HEK293T (cell line): ENCODE data around the gene ATP11A.

ENCODE experiments used
- CTCF ChIA-PET: fragments of 350-600 bp; formaldehyde crosslinking; extraction: SDS; loops from one replicate; lab custom pipeline; 2021; ENCODE audit warnings: antibody characterized with exemption, inconsistent platforms; lab: Yijun Ruan, JAX
- POLR2A ChIA-PET: fragments of 350-600 bp; formaldehyde crosslinking; extraction: SDS; loops from one replicate; lab custom pipeline; 2020; ENCODE audit warnings: antibody characterized with exemption, inconsistent platforms; lab: Yijun Ruan, JAX
- DNase-seq: peaks from one replicate; pipeline ENCODE4 v3.0.0; 2012; ENCODE audit warnings: mixed read lengths; ENCODE audit errors: extremely low spot score
- ARNT ChIP-seq: fragments of 450-650 bp; IDR thresholded peaks from 2 replicates; pipeline ENCODE4 v1.6.1; 2017; ENCODE audit warnings: mild to moderate bottlenecking
- BHLHE40 ChIP-seq: fragments of 450-650 bp; IDR thresholded peaks from 2 replicates; pipeline ENCODE4 v1.6.1; 2016; ENCODE audit warnings: mild to moderate bottlenecking, moderate library complexity, borderline replicate concordance
- CTBP1 ChIP-seq: fragments of 450-650 bp; IDR thresholded peaks from 2 replicates; pipeline ENCODE4 v1.6.1; 2016; ENCODE audit warnings: borderline replicate concordance
- ELF4 ChIP-seq: fragments of 450-650 bp; IDR thresholded peaks from 2 replicates; pipeline ENCODE4 v1.6.1; 2017; ENCODE audit warnings: antibody characterized with exemption
- FOXA1 ChIP-seq: fragments of 450-650 bp; IDR thresholded peaks from 2 replicates; pipeline ENCODE4 v1.6.1; 2016; ENCODE audit warnings: mild to moderate bottlenecking
- FOXK2 ChIP-seq: fragments of 450-650 bp; IDR thresholded peaks from 2 replicates; pipeline ENCODE4 v1.6.1; 2016; ENCODE audit warnings: mild to moderate bottlenecking
- FOXM1 ChIP-seq: fragments of 450-650 bp; IDR thresholded peaks from 2 replicates; pipeline ENCODE4 v1.6.1; 2017; ENCODE audit warnings: mild to moderate bottlenecking, borderline replicate concordance
- HDGF ChIP-seq: fragments of 450-650 bp; IDR thresholded peaks from 2 replicates; pipeline ENCODE4 v1.6.1; 2017; ENCODE audit warnings: antibody characterized with exemption, borderline replicate concordance
- L3MBTL2 ChIP-seq: fragments of 450-650 bp; conservative IDR thresholded peaks from 2 replicates; pipeline ENCODE4 v1.6.1; 2016; ENCODE audit warnings: mild to moderate bottlenecking
- LEF1 ChIP-seq: fragments of 450-650 bp; IDR thresholded peaks from 2 replicates; pipeline ENCODE4 v1.6.1; 2017; ENCODE audit warnings: mild to moderate bottlenecking, borderline replicate concordance
- NFRKB ChIP-seq: fragments of 450-650 bp; IDR thresholded peaks from 2 replicates; pipeline ENCODE4 v1.6.1; 2016; ENCODE audit warnings: mild to moderate bottlenecking, moderate library complexity
- SP1 ChIP-seq: fragments of 450-650 bp; IDR thresholded peaks from 2 replicates; pipeline ENCODE4 v1.6.1; 2017
- SUZ12 ChIP-seq: fragments of 450-650 bp; IDR thresholded peaks from 2 replicates; pipeline ENCODE4 v1.6.1; 2016; ENCODE audit warnings: mild to moderate bottlenecking
- TARDBP ChIP-seq: fragments of 450-650 bp; IDR thresholded peaks from 2 replicates; pipeline ENCODE4 v1.6.1; 2016
- ZNF384 ChIP-seq: fragments of 450-650 bp; IDR thresholded peaks from 2 replicates; pipeline ENCODE4 v1.6.1; 2016
- TF ChIP-seq, protein P1 (sequence below): fragments of 450-650 bp; IDR thresholded peaks from 2 replicates; pipeline ENCODE4 v1.6.1; 2016

Gene ATP11A

DNA sequence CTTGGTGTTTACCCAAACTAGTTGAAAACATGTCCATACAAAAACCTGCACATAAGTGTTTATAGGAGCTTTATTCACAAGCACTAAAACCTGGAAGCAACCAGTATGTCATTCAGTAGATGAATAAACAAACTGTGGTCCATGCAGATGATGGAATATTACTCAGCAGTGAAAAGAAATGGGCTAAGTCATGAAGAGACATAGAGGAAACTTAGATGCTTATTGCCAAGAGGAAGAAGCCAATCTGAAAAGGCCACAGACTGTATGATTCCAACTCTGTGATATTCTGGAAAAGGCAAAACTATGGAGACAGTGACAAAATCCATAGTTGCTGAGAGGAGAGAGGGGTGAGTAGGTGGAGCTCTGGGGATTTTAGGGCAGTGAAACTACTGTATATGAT lies 240.4 kb downstream of the ATP11A start:
- ChIA-PET CTCF (interaction anchor here (1.0 kb wide), 1 partner anchor 13 kb away, joined by 3 read pairs; no protein-coding TSS in a partner anchor), POLR2A (no interaction called here)
- no peak for TF ChIP-seq SP1
- DNase-seq: no peak

DNA sequence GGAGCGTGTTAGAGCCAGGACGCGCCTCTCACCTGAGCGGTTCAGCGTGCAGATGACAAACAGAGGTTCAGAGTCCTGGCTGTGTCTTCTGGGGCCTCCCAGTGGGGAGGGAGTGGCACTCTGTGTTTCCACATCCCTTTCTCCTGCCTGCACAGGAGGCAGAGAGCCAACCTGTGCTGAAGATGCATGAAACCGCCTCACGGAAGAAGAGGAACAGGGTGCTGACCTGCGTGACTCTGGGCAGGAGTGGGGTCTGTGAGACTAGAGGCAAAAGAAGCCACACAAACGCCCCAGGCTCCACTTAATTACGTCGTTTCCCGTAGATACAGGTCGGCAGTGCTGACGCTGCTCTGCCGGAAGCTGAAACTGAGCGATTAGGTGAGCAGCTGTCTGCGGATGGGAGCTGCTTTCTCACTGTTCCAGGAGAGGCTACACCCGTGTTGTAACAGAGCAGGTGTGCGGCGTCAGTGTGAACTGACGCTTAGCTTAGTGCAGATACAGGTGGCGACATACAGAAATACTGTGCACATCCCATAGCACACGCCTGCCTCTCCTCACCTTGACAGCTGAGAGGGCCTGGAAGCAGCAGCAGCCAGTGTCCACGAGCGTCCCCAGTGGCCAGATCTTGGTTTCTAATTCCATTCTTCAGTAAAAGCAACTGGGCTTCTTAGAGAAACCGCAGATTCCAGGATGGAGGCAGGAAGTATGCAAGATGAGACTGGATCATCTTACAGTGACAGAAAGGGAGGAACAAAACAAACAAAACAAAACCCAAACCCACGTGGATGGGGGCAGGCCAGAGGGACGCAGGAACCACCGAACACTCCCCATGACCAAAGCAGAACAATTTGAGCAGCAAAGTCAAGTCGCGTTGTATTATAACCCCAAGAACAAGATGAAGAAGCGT lies 241.4 kb downstream of the ATP11A start:
- peak; percentile 61 for DNase-seq
- ChIA-PET POLR2A (no interaction called here), CTCF (interaction anchor here (0.5 to 2.2 kb wide), 12 partner anchors 9 to 291 kb away, joined by 3 to 9 read pairs (median 4); no protein-coding TSS in a partner anchor)
- TF ChIP-seq SP1 (no peak), FOXM1 (no peak), TARDBP (no peak), SUZ12 (no peak), NFRKB (no peak)

DNA sequence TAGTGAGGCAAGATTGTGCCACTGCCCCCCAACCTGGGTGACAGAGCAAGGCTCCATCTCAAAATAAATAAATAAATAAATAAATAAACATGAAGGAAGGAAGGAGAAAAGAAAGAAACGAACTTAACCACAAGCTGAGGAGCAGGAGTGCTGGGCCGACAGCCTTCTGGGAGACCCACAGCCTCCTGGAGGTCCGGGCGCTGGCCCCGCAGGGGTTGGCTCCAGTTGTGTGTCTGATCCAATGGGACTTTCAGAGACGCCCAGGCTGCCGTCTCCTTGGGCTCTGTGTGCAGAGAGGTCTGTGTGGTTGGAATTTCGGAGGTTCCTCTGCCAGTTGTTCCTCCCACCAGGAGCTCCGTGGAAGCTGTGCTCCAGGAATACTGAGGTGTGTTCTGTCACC lies 243.1 kb downstream of the ATP11A start:
- POLR2A ChIA-PET: no interaction called here
- CTCF ChIA-PET: interaction anchor here (1.6 to 2.2 kb wide), 3 partner anchors 10 to 59 kb away, joined by 4 to 9 read pairs (median 8); no protein-coding TSS in a partner anchor
- TF ChIP-seq SUZ12: no peak
- no peak for TF ChIP-seq FOXM1
- no peak for TF ChIP-seq BHLHE40
- TF ChIP-seq CTBP1: no peak
- no peak for TF ChIP-seq FOXA1
- TF ChIP-seq, protein P1, sequence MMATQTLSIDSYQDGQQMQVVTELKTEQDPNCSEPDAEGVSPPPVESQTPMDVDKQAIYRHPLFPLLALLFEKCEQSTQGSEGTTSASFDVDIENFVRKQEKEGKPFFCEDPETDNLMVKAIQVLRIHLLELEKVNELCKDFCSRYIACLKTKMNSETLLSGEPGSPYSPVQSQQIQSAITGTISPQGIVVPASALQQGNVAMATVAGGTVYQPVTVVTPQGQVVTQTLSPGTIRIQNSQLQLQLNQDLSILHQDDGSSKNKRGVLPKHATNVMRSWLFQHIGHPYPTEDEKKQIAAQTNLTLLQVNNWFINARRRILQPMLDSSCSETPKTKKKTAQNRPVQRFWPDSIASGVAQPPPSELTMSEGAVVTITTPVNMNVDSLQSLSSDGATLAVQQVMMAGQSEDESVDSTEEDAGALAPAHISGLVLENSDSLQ: no peak
- TF ChIP-seq ARNT: no peak
- TF ChIP-seq TARDBP: no peak
- TF ChIP-seq NFRKB: no peak
- no peak for TF ChIP-seq SP1
- no peak for TF ChIP-seq HDGF
- no peak for TF ChIP-seq ELF4
- TF ChIP-seq L3MBTL2: no peak
- no peak for TF ChIP-seq LEF1
- no peak for TF ChIP-seq ZNF384
- no peak for TF ChIP-seq FOXK2
- DNase-seq: no peak

DNA sequence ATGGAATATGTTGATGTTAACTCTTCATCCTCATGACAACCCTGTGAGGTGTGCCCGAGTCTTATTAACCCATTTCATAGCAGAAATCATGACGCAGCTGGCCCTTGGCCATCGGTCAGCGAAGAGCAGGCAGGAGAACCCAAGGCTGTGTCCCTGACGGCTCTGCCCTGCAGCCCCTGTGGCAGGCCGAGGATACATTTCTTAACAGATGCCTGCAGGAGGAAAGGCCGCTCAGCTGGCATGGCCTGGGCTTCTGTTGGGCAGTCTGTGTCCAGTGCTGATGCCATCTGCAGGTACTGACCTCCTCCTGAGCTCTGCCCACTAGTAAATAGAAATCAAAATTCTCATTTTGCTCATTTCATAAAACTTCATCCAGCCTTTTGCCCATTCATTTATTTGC lies 243.8 kb downstream of the ATP11A start:
- no peak for DNase-seq
- CTCF ChIA-PET: interaction anchor here (1.6 kb wide), 1 partner anchor 9 kb away, joined by 4 read pairs; no protein-coding TSS in a partner anchor
- POLR2A ChIA-PET: no interaction called here
- no peak for TF ChIP-seq LEF1
- TF ChIP-seq HDGF: no peak

DNA sequence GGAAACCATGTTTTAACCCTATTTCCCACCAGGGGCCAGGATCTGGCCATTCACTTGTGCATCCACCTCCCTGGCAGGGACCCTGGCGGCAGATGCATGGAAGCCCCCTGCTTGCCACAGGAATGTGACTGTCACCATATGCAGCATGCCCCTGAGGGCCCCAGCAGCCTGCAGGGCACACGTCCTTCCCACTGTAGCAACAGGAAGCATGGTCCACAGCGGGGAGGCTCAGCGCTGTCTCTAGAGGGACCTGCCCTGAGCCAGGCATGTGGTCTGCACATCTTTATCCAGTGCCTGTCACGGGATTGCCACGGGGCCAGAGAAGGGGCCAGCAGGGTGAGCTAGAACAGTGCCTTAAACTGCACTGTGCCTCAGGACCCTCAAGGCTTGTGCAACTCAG lies 244.2 kb downstream of the ATP11A start:
- no peak for DNase-seq
- ChIA-PET CTCF (interaction anchor here (1.6 kb wide), 1 partner anchor 9 kb away, joined by 4 read pairs; no protein-coding TSS in a partner anchor), POLR2A (no interaction called here)
- TF ChIP-seq FOXK2 (no peak), NFRKB (no peak), HDGF (no peak), CTBP1 (no peak), ARNT (no peak)
